Activated naive CD4-positive, alpha-beta T cell treated with anti-CD3 and anti-CD28 coated beads, Interleukin-2, amount 50 U/mL, for 72 hours (primary cell): Measurements from ENCODE around the gene GTF3C4. TPM values are rescaled to one million over a fixed set of nuclear protein-coding genes. Genes with fewer than 3 reads are reported as not detected.
"Not testable (repeated sequence)": the region's sequence is repeated elsewhere in the genome, so short reads cannot be mapped to it uniquely, and the experiment has no call there.

Experiments
- ATAC-seq, 2 donors: fragments of 150-1000 bp; cut with Tn5 transposase; 2 replicates each; pipeline ENCODE4 v1.10.0; 2021; ENCODE audit warnings: mild to moderate bottlenecking in 2 of 2, moderate library complexity in 2 of 2
- DNase-seq, 2 donors: peaks; one replicate each; pipeline ENCODE4 v3.0.0; 2021 to 2022; ENCODE audit warnings: low spot score in 2 of 2
- H3K27ac Mint-ChIP-seq, 2 donors: one replicate each; pipeline ENCODE4 v1.8.0; 2022; ENCODE audit warnings: mild to moderate bottlenecking in 2 of 2, mixed read lengths in 2 of 2
- H3K36me3 Mint-ChIP-seq, 2 donors: one replicate each; pipeline ENCODE4 v1.8.0; 2022; ENCODE audit warnings: mixed read lengths in 2 of 2
- H3K9me3 Mint-ChIP-seq, 2 donors: one replicate each; pipeline ENCODE4 v1.8.0; 2022; ENCODE audit warnings: mixed read lengths in 2 of 2
- total RNA-seq, 2 donors: library from RNA; stranded (reverse); gene quantifications; one replicate each; pipeline ENCODE4 v1.2.3, GENCODE V29; 2022

GTF3C4 gene
- total RNA-seq, 2 donors from 2014 or later = 7.8 to 15.2 TPM

DNA sequence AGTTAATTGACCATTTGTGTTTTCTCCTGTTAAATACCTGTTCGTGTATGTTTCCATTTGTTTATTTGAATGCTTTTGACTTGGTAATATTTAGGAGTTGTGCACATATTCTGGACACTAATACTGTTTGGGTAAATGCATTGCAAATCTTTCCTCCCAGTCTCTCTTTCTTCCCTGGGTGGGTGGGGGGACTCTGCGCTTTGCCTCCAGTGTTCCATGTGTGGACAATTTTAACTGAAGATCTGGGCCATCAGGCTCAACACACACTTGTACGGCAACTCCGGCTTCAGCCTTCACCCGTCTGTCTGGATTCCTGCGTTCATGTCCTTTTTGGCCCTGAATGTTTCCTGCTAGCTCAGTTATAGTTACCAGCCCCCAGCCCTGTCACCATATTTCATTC, 40.1 kb downstream of the GTF3C4 start:
- Mint-ChIP-seq H3K9me3 (no peaks in the 10 kb centered on the region), H3K36me3 (no peaks in the 10 kb centered on the region), H3K27ac (no peak overlapping the region)
- no peak for DNase-seq
- ATAC-seq = no peak

DNA sequence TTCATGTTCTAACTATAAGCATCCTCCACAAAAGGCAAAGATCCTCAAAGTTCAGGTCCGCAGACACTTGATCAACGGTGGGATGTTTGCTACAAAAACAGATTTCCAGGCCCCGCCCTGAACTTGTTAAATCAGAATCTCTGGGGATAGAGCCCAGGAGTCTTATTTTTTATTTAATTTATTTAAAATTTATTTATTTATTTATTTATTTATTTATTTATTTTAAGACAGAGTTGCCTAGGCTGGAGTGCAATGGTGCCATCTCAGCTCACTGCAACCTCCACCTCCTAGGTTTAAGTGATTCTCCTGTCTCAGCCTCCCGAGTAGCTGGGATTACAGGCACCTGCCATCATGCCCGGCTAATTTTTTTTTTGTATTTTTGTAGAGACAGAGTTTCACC, 40.9 kb downstream of the GTF3C4 start:
- H3K27ac Mint-ChIP-seq, ATAC-seq, H3K9me3 Mint-ChIP-seq, H3K36me3 Mint-ChIP-seq, DNase-seq: not testable (repeated sequence)

DNA sequence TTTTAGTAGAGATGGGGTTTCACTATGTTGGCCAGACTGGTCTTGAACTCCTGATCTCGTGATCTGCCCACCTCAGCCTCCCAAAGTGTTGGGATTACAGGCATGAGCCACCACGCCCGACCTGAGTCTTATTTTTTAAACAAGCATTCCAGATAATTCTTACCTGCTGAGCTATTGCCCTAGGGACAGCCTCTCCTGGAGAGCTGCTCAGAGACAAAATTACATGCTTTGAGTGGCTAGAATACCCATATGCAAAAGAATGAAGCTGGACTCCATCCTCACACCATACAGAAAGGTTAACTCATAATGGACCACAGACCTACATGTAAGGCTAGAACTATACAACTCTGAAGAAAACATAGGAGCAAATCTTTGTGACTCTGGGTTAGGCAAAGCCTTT, 41.6 kb downstream of the GTF3C4 start:
- Mint-ChIP-seq H3K9me3 (no peaks in the 10 kb centered on the region), H3K36me3 (no peaks in the 10 kb centered on the region), H3K27ac (no peak overlapping the region)
- no peak for ATAC-seq
- no peak for DNase-seq

DNA sequence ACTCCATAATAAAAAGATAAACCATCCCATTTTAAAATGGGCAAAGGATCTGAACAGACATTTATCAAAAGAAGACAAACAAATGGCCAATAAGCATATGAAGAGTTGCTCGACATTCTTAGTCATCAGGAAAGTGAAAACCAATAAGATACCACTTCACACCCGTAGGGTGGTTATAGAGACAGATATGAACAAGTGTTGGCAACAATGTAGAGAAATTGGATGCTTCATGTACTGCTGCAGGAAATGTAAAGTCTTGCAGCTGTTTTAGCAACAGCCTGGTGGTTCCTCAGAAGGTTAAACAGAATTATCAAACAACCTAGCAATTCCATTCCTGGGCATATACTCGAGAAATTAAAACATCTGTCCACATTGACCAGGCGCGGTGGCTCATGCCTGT, 42.5 kb downstream of the GTF3C4 start:
- Mint-ChIP-seq H3K27ac (no peak overlapping the region), H3K36me3 (no peaks in the 10 kb centered on the region), H3K9me3 (no peaks in the 10 kb centered on the region)
- ATAC-seq = peak in 1 of 2 donors; percentile 88
- DNase-seq = no peak

DNA sequence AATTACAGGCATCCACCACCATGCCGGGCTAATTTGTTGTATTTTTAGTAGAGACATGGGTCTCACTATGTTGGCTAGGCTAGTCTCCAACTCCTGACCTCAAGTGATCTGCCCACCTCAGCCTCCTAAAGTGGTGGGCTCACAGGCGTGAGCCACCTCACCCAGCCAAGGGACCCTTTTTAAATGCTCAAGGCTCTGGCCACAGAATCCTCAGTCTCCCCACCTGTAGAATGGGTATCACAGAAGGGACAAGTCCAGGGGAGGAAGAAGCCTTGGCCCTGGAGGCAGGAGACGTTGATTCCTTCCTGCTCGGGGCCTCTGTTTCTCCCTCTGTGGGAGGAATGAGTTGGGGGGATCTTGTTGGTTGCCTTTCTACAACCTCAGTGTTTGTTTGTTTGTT, 45.7 kb downstream of the GTF3C4 start:
- Mint-ChIP-seq H3K27ac (no peak overlapping the region), H3K9me3 (no peaks in the 10 kb centered on the region), H3K36me3 (no peaks in the 10 kb centered on the region)
- DNase-seq = no peak
- ATAC-seq = no peak

DNA sequence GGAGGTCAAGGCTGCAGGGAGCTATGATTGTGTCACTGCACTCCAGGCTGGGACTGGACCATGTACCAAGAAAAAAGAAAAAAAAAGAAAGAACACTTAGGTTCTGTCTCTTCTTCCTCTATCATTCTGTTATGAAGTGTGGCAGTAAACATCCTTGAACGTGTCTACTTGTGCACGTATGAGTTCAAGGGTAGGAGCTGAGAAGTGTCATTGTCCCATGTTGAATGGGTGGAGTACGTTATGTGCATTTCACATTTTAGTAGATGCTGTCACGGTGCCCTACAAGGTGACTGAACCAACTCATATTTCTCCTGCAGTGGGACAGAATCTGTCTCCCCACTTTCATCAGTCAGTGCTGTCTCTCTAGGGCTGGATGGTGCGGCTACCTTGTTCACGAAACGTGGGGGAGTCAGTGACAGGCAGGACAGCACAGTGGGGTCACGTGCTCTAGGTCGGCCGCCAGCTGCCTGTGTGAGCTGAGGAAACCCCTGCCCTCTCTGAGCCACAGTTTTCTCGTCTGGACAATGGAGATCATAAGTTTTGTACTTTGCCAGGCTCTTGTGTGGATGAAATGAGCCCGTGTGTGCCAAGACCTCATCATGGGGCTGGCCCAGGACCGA, 47.2 kb downstream of the GTF3C4 start:
- no peak overlapping the region for H3K27ac Mint-ChIP-seq
- H3K9me3 Mint-ChIP-seq = no peaks in the 10 kb centered on the region
- no peaks in the 10 kb centered on the region for H3K36me3 Mint-ChIP-seq
- no peak for ATAC-seq
- no peak for DNase-seq

DNA sequence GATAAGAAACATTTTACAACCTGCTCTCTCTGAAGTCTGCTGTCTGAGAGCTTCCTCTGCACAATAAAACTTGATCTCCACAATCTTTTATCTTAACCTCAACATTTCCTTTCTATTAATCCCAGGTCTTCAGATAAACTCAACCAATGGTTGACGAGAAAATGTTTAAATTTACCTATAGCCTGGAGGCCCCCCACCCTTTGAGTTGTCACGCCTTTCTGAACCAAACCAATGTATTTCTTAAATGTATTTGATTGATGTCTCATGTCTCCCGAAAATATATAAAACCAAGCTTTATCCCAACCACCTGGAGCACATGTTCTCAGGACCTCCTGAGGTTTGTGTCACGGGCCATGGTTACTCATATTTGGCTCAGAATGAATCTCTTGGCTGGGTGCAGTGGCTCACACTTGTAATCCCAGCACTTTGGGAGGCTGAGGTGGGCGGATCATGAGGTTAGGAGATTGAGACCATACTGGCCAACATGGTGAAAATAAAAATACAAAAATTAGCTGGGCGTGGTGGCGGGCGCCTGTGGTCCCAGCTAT, 48.2 kb downstream of the GTF3C4 start:
- not testable (repeated sequence) for H3K36me3 Mint-ChIP-seq, ATAC-seq, DNase-seq, H3K27ac Mint-ChIP-seq, H3K9me3 Mint-ChIP-seq

DNA sequence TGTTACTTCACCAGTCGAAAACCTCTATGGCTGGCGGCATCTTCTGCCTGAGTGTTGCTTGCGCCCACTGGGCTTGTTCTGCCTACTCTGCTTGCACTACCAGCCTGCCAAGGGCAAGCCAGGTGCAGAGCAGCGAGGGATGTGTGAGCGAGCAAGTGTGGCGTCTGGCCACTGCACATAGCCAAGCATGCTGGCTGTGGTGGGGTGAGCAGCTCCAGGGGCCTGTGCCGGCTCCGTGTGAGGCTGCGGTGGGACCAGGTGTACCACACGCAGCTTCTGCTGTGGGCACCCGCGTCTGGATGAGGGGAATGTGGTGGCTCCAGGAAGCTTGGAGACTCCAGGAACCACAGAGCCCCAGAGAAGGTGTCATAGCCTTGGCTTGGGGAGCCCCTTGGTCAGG, 51.4 kb downstream of the GTF3C4 start:
- Mint-ChIP-seq H3K9me3 (no peaks in the 10 kb centered on the region), H3K27ac (no peak overlapping the region), H3K36me3 (no peaks in the 10 kb centered on the region)
- DNase-seq (no peak), ATAC-seq (no peak)

DNA sequence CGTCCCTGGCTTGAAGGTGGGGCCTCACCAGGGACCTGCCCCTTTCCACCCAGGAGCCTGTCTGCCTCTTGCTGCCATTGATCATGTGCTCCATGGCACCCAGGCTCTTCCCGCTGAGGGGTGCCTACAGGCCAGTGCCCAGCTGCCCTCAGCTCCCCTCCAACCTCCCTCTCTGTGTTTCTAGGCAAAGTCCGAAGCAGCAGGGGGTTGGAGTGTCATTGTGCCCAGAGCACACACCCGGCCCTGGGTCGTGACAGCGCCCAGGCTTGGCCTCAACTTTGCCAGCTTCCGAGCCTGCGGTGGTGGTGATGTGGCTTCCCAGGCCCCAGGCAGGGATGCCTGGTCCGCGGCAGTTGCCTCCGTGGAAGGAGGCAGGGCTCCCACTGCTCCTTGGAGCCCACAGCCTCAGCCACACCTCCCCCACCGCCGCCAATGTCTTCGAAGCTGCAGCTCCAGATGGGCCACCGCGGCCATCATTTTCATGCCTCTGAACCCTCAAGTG, 52.4 kb downstream of the GTF3C4 start:
- H3K9me3 Mint-ChIP-seq = no peaks in the 10 kb centered on the region
- ATAC-seq (no peak), DNase-seq (no peak)
- no peaks in the 10 kb centered on the region for H3K36me3 Mint-ChIP-seq
- no peak overlapping the region for H3K27ac Mint-ChIP-seq

DNA sequence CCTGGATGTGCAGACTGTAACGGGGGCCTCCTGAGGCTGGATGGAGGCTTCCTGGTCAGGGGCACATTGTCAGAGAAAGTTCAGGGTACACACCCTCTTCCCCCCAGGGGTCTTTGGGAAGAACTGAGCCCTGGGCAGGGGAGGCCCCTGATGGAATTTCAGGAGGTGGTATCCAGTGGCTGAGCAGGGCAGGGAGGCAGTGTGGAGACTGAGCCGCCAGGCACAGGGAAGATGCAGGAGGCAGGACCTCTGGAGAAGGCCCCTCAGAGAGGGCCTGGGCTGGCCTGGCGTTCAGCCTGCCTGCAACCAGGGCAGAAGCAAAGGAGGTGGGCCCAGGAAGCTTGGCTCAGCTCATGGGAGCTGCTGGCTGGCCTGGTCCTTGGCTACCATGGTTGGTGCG, 53.5 kb downstream of the GTF3C4 start:
- ATAC-seq = no peak
- Mint-ChIP-seq H3K9me3 (no peaks in the 10 kb centered on the region), H3K36me3 (no peaks in the 10 kb centered on the region), H3K27ac (peak overlapping the region in 1 of 2 donors; percentile 44)
- no peak for DNase-seq

DNA sequence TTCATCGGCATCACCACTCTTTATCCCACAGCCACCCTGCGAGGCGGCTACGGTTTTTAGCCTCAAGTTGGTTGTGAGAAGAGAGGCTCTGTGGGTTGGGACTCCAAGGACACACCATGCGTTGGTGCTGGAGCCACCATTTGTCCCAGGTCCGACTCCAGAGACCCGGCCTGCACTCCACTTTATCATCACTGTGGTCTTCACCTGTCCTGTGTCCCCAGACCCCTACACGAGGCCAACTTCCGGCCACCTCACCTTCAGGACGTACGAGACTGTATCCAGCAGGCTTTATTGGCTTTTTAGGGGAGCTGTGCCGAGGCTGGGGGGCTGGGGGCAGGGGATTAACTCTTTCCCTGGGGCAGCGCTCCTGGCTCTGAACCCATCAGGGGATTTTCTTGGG, 55.0 kb downstream of the GTF3C4 start:
- no peaks in the 10 kb centered on the region for H3K36me3 Mint-ChIP-seq
- DNase-seq = no peak
- ATAC-seq = no peak
- no peak overlapping the region for H3K27ac Mint-ChIP-seq
- H3K9me3 Mint-ChIP-seq = no peaks in the 10 kb centered on the region

DNA sequence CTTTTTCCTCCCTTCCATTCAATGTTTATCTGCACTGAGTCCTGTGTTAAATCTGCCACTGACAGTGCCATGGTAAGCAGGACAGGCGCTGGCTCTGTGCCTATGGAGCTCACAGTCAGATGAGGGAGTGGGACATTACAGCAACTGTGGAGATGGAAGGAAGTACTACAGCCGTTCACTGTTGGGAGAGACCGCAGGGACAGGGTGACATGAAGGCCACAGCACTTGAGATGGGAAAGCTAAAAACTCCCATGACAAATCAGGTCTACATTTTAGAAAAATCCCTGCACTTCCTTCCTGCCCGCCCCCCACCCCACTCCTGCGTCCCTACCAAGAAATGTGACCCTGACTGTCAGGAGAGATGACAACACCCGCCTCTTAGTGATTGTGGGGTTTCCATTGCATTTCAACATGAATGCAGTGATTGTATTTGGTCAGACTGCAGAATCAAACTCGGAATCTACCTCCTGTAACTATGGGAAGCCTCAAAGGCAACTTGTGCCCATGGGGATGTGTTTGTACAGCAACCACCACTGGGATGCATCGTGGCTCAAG, 56.4 kb downstream of the GTF3C4 start:
- no peaks in the 10 kb centered on the region for H3K9me3 Mint-ChIP-seq
- DNase-seq = no peak
- ATAC-seq = no peak
- no peaks in the 10 kb centered on the region for H3K36me3 Mint-ChIP-seq
- H3K27ac Mint-ChIP-seq = no peak overlapping the region

DNA sequence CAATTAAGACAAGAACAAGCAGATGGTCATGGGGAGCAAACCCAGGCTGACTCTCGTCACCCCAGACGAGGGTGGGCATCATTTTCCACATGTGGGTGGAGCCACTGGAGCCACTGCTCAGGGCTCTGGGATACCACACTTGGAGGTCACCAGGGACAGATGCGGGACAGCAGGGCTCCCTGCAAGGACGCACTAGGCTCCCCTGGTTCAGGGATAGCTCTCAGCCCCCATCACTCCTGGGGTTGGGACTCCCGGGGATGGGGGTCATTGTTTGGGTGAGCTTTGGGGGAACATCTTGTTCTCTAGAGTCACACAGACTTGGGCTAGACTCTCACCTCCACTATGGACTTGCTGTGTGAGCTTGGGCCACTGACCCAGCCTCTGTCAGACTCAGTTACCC, 57.8 kb downstream of the GTF3C4 start:
- no peak for ATAC-seq
- Mint-ChIP-seq H3K9me3 (no peaks in the 10 kb centered on the region), H3K36me3 (no peaks in the 10 kb centered on the region)

DNA sequence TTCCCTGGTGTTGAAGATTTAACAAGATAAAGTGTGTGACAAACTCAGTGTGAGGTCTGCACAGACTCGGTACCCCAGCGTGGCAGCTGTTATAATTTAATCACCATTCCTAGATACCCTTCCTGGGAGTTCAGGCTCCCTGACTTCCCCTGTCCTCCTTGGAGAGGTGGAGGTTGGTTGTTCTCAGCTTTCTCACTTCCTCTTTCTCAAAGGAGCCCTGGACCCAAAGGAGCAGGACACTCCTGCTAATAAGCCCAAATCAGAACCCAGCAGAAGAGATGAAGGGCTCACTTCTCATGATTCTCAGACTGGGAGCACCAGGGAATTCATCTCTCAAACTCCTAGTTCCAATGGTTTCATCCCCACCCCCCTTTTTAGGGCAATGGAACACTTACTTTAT, 58.2 kb downstream of the GTF3C4 start:
- no peak for DNase-seq
- Mint-ChIP-seq H3K36me3 (no peaks in the 10 kb centered on the region), H3K9me3 (no peaks in the 10 kb centered on the region), H3K27ac (no peak overlapping the region)
- no peak for ATAC-seq

More for the DNA sequence above, 57.8 kb downstream of the GTF3C4 start:
- no peak overlapping the region for H3K27ac Mint-ChIP-seq
- no peak for DNase-seq

DNA sequence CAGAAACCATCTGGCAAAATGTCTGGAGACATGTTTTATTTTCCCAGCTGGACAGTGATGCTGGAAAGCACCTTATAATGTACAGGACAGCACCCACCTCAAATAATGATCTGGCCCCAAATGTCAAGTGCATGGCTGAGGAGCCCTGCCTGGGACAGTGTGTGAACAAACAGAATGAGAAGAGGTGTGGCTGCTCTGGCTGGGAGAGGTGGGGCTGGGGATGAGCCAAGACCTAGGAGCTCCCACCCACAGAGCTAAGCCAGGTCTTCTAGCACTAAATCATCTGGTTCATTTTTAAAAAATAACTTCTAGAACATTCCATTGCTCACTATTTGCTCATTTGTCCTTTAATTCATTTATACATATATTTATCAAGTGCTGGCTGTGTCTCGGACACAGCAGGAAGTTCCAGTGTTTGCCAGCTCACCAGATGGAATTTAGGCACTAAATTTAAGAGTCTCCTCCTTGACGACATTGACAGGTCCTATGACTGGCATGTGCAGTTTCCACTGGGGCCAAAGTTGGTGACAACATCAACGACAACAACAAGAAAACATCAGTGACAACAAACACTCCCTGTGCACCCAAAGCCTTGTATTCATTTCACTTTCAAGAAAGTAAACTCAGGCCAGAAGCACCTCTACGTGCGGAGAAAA, 59.1 kb downstream of the GTF3C4 start:
- Mint-ChIP-seq H3K9me3 (no peaks in the 10 kb centered on the region), H3K36me3 (no peaks in the 10 kb centered on the region), H3K27ac (peak overlapping the region in 1 of 2 donors; percentile 4)
- no peak for DNase-seq
- ATAC-seq = no peak

DNA sequence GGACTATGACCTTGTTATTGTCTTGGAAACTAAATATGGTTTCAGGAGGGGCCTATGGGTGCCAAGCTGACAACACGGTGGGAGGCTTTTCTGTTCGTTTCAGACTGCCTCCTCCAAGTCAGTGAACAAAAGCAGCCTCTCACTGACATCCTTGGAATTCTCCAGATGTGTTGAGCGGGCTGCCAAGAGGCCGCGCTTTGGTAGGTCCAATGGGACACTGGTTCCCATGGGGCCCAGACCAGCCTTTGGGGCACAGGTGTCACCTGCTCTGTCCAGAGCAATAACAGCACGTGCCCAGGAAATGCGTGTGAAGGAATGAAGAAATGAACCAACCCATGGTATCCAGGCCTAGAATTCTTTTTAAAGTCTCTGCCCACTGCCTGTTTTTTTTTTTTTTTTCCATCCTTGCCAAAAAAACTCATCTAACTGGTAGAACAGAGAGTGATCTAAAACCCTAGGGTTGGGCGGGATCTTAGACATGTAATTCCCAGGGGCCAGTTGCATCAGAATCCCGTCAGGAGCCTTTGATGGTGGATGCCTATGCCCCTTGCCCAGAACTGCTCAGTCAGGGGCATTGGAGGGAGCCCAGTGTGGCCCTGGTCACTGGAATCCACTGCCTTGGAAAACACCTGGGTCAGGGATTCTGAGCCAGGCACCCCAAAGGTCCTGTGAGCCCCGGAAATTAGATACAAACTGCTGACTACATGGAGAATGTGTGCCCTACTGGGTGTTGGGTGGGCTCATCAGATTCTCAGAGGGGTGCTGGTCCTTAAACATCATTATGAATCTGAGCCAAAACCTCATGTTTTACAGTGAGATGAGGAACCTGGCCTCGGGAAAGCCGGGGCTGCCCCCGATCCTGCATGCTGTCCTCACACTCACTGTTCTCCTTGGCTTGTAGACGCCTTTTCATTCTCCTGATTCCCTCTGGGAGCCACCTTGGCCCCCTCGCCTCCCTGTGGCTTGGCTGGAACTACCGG, 60.1 kb downstream of the GTF3C4 start:
- no peaks in the 10 kb centered on the region for H3K9me3 Mint-ChIP-seq
- H3K36me3 Mint-ChIP-seq = no peaks in the 10 kb centered on the region
- no peak for DNase-seq

DNA sequence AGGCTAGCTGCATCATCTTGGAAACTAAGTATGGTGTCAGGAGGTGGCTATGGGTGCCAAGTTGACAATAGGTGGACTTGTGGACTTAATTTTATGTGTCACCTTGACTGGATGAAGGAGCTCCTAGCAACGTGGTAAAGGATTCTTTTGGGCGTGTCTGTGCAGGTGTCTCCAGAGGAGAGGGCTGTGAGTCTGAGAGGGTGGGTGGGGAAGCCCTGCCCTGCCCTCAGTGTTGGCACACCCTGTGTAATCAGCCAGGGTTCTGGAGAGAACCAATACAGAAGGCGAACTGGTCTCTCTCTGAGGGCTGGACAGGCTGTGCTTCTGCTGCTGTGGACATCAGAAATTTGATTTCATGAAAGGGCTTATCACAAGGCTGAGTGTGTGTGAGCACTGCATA, 61.0 kb downstream of the GTF3C4 start:
- no peaks in the 10 kb centered on the region for H3K36me3 Mint-ChIP-seq
- no peaks in the 10 kb centered on the region for H3K9me3 Mint-ChIP-seq
- no peak for ATAC-seq
- H3K27ac Mint-ChIP-seq = no peak overlapping the region
- DNase-seq = no peak

More for the DNA sequence above, 60.1 kb downstream of the GTF3C4 start:
- ATAC-seq = no peak
- peak overlapping the region in 1 of 2 donors; percentile 44 for H3K27ac Mint-ChIP-seq
